Left ventricle myocardium superior (tissue), 1 donor: ENCODE measurements around the gene MYOM3. TPM values are rescaled to one million over a fixed set of nuclear protein-coding genes. Genes with fewer than 3 reads are reported as not detected.

ENCODE experiments used
- ATAC-seq: fragments of 200-7000 bp; cut with Tn5 transposase; one replicate; pipeline ENCODE4 v1.9.1; 2020; ENCODE audit warnings: mild to moderate bottlenecking, moderate library complexity
- DNase-seq: peaks from one replicate; pipeline ENCODE4 v3.0.0-alpha.2; 2020
- intact Hi-C: fragments of 100-400 bp; cut with micrococcal nuclease; formaldehyde crosslinking; loops from one replicate; pipeline ENCODE4 v1.11.0; 2022
- total RNA-seq: library from RNA; stranded (reverse); fragmentation: NEBNext Ultra II Directional; extraction: Animal tissue kit (Norgen Biotek cat#: 25700); gene quantifications from one replicate; pipeline ENCODE4 v1.2.1, GENCODE V29; 2021
- donor health status: DM: no; HTN: yes; CAD: no; lungs with severe emphysema.

MYOM3 gene
- total RNA-seq, 1 donor from 2014 or later, result 409 TPM

DNA sequence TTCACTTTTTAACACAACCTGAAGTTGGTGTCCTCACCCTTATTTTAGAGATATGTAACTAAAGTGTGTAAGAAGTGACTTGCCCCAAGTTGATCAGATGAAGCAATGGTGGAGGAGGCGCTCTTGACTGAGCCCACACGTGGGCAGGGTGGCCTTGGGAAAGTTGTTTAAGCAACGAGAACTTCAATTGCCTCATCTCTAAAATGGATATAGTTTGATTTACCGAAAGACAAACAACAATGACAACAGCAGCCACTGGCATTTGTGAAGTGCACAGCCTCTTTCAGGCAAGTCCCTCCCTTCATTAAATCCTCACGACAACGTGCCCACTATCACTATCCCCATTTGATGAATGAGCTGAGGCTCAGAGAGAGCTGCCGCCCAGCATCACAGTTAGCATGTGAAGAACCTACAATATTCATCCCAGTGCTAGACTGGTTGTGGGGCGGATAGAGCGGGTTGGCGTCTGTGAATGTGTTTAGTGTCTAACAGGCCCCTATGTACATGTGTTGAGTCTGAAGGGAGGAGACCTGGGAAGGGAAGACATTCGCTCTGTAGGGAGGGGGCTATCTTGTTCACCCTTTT, 28.0 kb upstream of the MYOM3 start:
- DNase-seq, result no peak
- no peak for ATAC-seq
- intact Hi-C loops, result no loop called here

GRCh38 chr1:24139222-24139489, 27.2 kb upstream of the MYOM3 start:
- intact Hi-C loops, result no loop called here
- ATAC-seq, result no peak
- no peak for DNase-seq

DNA sequence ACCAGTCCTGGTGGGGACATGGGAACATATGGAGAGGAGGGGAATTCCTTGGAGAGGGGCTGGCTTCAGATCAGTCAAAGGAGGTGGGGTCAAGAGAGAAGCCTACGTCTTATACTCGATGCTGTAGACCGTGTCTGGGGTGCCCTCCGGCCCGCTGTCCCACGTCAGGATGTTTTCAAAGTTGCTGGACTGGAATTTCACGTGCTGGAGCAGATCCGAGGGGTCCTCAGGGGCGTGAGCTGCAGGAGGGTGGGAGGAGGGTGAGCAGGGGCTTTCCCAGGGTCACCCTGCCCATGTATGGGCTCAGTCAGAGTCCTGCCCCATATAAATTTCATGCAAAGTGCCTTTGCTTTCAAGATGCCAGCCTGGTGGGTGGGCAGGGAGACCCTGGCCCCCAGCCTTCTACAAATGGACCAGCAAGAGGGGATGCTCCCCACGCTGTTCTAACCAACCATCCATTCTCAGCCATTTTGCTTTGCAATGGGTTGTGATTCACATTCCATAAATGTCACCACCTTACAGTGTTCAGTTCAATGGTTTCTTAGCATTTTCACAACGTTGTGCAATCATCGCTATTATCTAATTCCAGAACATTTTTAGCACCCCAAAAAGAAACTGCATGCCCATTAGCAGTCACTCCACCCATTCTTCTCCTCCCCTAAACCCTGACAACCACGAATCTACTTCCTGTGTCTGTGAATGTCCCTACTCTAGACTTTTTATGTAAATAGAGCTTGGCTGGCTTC, 26.7 kb upstream of the MYOM3 start:
- ATAC-seq (no peak), DNase-seq (no peak)
- intact Hi-C loops, result no loop called here

GRCh38 chr1:24136956-24137539, 25.1 kb upstream of the MYOM3 start:
- DNase-seq (no peak), ATAC-seq (no peak)
- intact Hi-C loops, result no loop called here

- intact Hi-C loops, result no loop called here
- ATAC-seq (no peak), DNase-seq (no peak)
Measured at GRCh38 chr1:24134376-24134775, 22.4 kb upstream of the MYOM3 start.

DNA sequence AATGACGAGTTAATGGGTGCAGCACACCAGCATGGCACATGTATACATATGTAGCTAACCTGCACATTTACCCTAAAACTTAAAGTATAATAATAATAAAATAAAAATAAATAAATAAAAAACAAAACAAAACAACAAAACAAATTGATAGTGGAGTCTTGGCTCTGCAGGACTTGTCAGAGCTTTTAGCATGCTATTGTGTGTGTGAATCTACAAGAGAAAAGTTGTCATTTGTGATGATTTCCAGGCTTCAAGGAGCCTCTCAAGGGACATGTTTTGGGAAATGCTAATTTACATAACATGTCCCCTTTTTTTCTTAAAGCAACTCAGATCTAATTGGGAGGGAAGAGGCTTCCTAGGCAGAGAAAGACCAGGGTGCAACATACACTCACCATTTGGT, 21.9 kb upstream of the MYOM3 start:
- intact Hi-C loops, result no loop called here
- ATAC-seq (no peak), DNase-seq (no peak)

GRCh38 chr1:24130385-24130784, 18.4 kb upstream of the MYOM3 start:
- ATAC-seq (no peak), DNase-seq (no peak)
- intact Hi-C loops, result no loop called here

DNA sequence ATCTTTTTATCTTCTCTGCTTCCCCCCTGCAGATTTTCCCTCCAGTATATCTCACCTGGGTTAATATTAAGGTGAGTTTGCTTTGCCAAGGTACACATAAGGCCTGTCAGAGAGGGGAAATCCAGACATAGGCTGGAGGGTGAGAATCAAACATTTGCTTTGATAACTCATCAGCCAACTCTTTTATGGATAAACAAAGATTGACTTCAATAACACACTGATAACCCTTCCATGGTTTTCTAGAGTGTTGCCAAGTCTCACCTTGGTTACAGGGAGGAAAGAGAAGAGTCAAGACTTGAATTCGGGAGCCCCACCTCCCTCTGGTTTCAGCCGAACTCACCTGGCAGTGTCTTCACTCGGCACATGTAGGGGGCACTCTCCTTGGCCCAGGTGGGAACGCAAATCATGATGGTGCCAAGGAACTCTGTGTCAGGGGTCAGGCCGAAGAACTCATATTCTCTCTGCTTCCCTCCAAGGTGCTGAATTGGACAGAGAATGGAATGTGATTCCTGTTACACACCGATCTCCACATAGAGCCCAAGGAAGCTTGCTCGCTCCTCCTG, 15.9 kb upstream of the MYOM3 start:
- DNase-seq (no peak), ATAC-seq (no peak)
- intact Hi-C loops, result no loop called here

GRCh38 chr1:24127134-24127800, 15.3 kb upstream of the MYOM3 start:
- DNase-seq (no peak), ATAC-seq (no peak)
- intact Hi-C loops, result no loop called here

DNA sequence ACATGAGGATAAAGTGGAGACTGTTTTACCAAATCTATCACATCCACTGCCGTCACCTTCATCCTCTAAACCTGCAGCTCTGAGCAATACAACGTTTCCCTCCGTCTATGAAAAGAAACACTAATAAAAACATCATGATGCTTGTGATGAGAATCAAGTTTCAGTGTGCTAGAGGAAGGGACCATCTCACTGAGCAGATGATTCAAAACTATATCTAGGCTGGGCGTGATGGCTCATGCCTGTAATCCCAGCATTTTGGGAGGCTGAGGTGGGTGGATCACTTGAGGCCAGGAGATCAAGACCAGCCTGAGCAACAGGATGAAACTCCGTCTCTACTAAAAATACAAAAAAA, 14.7 kb upstream of the MYOM3 start:
- DNase-seq (no peak), ATAC-seq (no peak)
- intact Hi-C loops, result no loop called here

- ATAC-seq (peak; percentile 81), DNase-seq (peak; percentile 50)
- intact Hi-C loops, result no loop called here
Measured at GRCh38 chr1:24126018-24126671, 14.2 kb upstream of the MYOM3 start.

- intact Hi-C loops, result no loop called here
- DNase-seq (no peak), ATAC-seq (no peak)
Measured at GRCh38 chr1:24125456-24125855, 13.5 kb upstream of the MYOM3 start.

DNA sequence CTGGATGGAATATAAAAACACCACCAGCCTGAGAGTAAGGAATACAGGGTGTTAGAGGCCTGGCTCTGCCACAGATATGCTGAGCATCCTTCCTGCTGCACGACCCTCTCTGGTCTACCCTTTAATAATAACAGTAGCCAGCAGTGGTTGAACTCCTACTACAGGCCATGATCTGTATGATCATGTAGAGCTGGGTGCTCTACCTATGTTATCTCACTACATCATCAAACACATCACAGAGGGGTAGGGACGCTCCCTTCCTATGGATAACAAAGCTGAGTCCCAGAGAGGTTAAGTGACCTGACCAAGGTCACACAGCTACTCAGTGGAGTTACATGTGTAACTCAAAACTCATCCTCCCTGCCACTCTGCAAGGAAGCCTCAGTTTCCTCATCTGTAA, 13.0 kb upstream of the MYOM3 start:
- ATAC-seq (no peak), DNase-seq (no peak)
- intact Hi-C loops, result no loop called here

DNA sequence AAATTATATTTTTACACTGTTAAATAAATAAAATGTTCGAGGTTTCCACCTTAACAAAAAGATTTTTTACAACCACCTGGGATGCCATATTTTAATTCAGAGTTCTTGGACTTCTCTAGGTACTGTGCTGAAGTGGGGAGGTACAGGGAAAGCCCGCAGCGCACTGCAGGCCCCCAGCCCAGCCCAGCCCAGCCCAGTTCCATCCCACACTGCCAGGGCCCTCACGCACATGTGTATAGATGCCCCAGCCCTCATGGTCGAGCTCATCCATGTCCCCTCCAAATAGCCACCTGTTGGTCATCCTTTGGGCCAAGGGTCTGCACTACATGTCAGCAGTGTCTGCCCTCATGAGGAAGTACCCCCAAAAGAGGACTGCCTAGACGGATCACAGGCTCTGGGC, 11.7 kb upstream of the MYOM3 start:
- ATAC-seq (no peak), DNase-seq (no peak)
- intact Hi-C loops, result no loop called here

DNA sequence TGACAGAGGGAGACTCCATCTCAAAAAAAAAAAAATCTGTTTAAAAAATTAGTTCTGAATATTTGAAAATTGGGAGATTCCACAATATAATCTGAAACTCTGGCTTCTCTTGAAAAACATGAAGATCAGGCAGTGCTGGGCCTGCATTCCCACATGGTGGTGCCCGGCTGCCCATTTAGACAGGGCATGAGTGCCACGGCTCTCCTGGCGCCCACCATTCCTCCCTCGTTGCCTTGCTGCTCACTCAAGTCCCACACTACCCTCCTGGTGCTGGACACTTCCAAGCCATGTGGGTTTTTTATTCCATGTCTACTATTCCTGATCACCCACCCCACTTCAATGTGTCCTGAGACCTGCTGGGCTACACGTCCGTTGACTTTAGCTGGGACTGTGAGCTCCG, 10.8 kb upstream of the MYOM3 start:
- no peak for ATAC-seq

DNA sequence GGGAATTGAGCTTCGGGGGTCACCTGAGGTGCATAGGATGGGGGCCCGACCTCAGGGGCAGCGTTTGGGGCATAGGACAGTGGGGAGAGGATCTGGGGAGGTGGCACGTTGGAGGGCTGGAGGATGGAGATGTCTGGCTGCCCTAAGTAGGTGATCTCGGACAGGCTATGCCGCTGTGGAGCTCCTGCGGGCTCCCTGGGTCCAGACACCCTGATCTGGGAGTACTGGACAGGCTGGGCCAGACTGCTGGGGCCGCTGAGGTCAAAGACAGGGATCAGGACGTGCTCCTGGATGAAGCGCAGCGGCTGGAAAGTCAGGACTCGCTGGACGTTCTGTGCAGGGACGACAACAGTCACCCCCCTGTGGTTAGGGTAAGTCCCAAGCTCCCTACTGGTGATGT, 9.5 kb upstream of the MYOM3 start:
- no peak for ATAC-seq
- intact Hi-C loops, result no loop called here
- no peak for DNase-seq

More for the DNA sequence above, 10.8 kb upstream of the MYOM3 start:
- DNase-seq, result no peak
- intact Hi-C loops, result no loop called here

DNA sequence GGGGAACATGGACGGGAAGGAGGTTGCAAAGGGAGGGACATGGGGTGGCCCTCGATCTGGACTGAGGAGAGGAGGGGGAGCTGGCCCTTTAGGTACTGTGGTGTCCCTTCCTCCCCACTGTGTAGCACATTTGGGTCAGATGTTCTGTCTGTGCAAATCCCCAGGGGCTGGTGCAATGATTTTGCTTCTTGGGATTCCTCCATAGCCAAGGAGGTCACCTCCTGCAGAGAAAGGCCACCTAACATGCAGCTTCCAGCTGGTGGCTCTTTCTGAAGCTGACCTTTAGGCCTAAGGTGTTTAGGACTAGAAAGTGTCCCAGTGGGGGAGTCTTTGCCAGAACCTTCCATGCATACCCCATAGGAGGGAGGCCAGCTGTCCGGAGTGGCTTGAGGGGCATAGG, 9.0 kb upstream of the MYOM3 start:
- DNase-seq, result no peak
- peak; percentile 2 for ATAC-seq
- intact Hi-C loops, result no loop called here

GRCh38 chr1:24119859-24120756, 8.2 kb upstream of the MYOM3 start:
- intact Hi-C loops, result no loop called here
- DNase-seq (peak; percentile 72), ATAC-seq (peak; percentile 86)

- intact Hi-C loops, result no loop called here
Measured at GRCh38 chr1:24119489-24119858, 7.5 kb upstream of the MYOM3 start.

More at GRCh38 chr1:24119489-24119858, 7.5 kb upstream of the MYOM3 start:
- DNase-seq (no peak), ATAC-seq (no peak)
